T-helper 1 cell treated with Interleukin-12 subunit alpha and Interleukin-12 subunit beta and Interleukin-4 antibody, amounts not matched to agents 30 μg/mL and 1 μg/mL, for 36 hours (primary cell): ENCODE data around the gene FOXD4L1.
A peak's percentile ranks its signal among the peaks of the same experiment; 100 is the strongest.
"Not testable (repeated sequence)": the region's sequence is repeated elsewhere in the genome, so short reads cannot be mapped to it uniquely, and the experiment has no call there.

Experiments used
- H3K27ac Mint-ChIP-seq: one replicate; pipeline ENCODE4 v1.8.0; 2021; ENCODE audit warnings: mild to moderate bottlenecking, mixed read lengths
- H3K27me3 Mint-ChIP-seq: one replicate; pipeline ENCODE4 v1.8.0; 2021; ENCODE audit warnings: low read depth, mixed read lengths
- H3K36me3 Mint-ChIP-seq: one replicate; pipeline ENCODE4 v1.8.0; 2021; ENCODE audit warnings: low read depth, mixed read lengths
- H3K4me1 Mint-ChIP-seq: one replicate; pipeline ENCODE4 v1.8.0; 2021; ENCODE audit warnings: low read depth, mixed read lengths
- H3K4me3 Mint-ChIP-seq: one replicate; pipeline ENCODE4 v1.8.0; 2021; ENCODE audit warnings: mild to moderate bottlenecking, moderate library complexity, mixed read lengths
- H3K9me3 Mint-ChIP-seq: one replicate; pipeline ENCODE4 v1.8.0; 2021; ENCODE audit warnings: mixed read lengths

Gene FOXD4L1

DNA sequence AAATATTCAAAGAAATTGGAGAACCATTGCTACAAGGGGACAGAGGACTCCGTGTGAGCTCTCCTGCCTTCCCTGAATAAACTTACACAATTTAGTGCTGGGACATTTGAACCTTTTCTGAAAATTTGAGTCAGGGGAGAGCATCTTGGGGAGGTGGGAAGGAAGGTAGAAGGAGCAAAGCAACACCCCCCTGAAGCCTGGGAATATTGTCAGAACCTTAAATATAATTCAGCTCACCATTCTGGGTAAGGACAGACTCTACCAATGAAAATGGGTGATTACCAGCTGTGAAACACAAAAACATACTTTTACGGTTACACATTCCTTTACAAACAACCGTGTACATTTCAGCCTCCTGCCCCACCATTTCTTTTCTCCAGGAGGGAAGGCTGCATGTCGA is at the start of gene FOXD4L1:
FOXD4L1 (plus strand) TSS at position 301 of the 400 bp plus-strand sequence. CDS start 592 bp downstream, outside the sequence.
- not testable (repeated sequence) for H3K9me3 Mint-ChIP-seq, H3K4me3 Mint-ChIP-seq, H3K36me3 Mint-ChIP-seq, H3K27ac Mint-ChIP-seq
- Mint-ChIP-seq H3K4me1 (peaks cover 13% of the 10 kb centered on the region), H3K27me3 (peaks cover 34% of the 10 kb centered on the region)

DNA sequence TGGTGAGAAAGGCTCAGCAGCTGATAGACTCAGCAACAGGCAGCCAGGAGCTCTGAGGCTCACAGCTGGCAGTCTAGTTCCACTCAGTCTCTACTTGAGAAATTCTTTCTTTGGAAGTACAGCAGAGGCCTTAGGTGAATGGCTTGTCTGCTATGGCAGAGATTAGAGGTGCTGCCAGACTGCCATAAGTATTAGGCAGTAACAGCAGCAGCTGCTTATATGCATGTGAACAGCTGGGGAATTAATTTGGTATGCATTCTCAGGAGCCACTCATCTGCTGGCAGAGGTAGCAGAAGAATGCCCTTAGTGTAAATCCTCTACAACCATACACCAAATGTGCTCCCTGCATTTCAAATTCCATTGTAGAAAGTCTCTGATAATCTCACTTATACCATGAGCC is 32.7 kb upstream of the FOXD4L1 start:
- not testable (repeated sequence) for H3K27ac Mint-ChIP-seq, H3K4me1 Mint-ChIP-seq, H3K9me3 Mint-ChIP-seq, H3K27me3 Mint-ChIP-seq, H3K36me3 Mint-ChIP-seq, H3K4me3 Mint-ChIP-seq

DNA sequence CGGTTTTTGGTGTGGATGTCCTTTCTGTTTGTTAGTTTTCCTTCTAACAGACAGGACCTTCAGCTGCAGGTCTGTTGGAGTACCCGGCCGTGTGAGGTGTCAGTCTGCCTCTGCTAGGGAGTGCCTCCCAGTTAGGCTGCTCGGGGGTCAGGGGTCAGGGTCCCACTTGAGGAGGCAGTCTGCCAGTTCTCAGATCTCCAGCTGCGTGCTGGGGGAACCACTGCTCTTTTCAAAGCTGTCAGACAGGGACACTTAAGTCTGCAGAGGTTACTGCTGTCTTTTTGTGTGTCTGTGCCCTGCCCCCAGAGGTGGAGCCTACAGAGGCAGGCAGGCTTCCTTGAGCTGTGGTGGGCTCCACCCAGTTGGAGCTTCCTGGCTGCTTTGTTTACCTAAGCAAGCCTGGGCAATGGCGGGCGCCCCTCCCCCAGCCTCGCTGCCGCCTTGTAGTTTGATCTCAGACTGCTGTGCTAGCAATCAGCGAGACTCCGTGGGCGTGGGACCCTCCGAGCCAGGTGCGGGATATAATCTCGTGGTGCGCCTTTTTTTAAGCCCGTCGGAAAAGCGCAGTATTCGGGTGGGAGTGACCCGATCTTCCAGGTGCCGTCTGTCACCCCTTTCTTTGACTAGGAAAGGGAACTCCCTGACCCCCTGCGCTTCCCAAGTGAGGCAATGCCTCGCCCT is 21.6 kb upstream of the FOXD4L1 start:
- H3K4me3 Mint-ChIP-seq, H3K27ac Mint-ChIP-seq, H3K36me3 Mint-ChIP-seq, H3K4me1 Mint-ChIP-seq, H3K9me3 Mint-ChIP-seq, H3K27me3 Mint-ChIP-seq: not testable (repeated sequence)

DNA sequence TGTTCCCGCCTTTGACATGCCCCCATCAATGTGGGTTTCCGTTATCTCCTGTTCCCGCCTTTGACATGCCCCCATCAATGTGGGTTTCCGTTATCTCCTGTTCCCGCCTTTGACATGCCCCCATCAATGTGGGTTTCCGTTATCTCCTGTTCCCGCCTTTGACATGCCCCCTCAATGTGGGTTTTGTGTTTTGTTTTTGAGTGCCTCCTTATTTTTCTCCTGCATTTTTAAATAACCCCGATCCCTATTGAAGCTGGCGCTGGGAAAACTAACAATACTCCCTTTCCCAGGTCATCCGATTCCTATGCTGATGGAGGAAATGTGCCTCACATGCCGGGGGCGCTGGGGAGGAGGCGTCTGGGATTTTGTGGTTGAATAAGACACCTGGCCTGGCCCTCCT is 1.9 kb upstream of the FOXD4L1 start:
- H3K9me3 Mint-ChIP-seq, H3K36me3 Mint-ChIP-seq, H3K27ac Mint-ChIP-seq, H3K4me3 Mint-ChIP-seq, H3K4me1 Mint-ChIP-seq: not testable (repeated sequence)
- peaks cover 20% of the 10 kb centered on the region for H3K27me3 Mint-ChIP-seq

DNA sequence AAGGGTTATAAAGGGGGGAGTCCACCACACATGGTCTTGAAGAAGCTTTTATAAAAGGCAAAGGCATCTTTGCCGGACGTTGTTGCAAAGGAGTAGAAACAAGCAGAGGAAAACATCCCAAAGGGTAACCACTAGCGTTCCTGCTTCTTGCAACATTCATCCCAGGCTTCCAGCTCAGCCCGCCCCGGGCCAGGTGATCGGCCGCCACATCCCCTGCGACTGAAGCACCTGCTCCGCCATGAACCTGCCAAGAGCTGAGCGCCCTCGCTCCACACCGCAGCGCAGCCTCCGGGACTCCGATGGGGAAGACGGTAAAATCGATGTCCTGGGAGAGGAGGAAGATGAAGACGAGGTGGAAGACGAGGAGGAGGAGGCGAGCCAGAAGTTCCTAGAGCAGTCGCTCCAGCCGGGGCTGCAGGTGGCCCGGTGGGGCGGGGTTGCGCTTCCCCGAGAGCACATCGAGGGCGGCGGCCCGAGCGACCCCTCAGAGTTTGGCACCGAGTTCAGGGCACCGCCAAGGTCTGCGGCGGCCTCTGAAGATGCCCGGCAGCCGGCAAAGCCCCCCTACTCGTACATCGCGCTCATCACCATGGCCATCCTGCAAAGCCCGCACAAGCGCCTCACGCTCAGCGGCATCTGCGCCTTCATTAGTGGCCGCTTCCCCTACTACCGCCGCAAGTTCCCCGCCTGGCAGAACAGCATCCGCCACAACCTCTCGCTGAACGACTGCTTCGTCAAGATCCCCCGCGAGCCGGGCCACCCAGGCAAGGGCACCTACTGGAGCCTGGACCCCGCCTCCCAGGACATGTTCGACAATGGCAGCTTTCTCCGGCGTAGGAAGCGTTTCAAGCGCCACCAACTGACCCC is 787 bp downstream of the FOXD4L1 start:
- H3K27ac Mint-ChIP-seq, H3K9me3 Mint-ChIP-seq, H3K4me3 Mint-ChIP-seq, H3K36me3 Mint-ChIP-seq: not testable (repeated sequence)
- Mint-ChIP-seq H3K27me3 (peaks cover 37% of the 10 kb centered on the region), H3K4me1 (peaks cover 16% of the 10 kb centered on the region)

DNA sequence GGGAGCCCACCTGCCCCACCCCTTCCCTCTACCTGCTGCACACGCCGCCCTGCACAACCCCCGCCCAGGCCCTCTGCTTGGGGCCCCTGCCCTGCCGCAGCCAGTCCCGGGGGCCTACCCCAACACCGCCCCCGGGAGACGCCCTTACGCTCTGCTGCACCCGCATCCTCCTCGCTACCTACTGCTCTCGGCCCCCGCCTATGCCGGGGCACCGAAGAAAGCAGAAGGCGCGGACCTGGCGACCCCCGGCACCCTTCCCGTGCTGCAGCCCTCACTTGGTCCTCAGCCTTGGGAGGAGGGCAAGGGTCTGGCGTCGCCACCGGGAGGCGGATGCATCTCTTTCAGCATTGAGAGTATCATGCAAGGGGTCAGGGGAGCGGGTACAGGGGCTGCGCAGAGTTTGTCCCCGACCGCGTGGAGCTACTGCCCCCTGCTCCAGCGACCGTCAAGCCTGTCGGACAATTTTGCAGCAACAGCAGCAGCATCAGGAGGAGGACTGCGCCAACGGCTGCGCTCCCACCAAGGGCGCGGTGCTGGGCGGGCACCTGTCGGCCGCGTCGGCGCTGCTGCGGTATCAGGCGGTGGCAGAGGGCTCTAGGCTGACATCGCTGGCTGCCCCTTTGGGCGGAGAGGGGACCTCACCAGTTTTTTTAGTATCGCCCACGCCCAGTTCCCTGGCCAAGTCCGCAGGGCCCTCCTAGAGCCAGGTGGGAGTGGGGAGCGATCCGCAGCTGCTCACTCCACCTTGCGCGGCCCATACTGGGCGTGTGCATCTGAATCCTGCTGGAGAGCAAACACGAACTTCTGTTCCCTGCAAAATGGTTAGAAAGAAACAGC is 1.6 kb downstream of the FOXD4L1 start:
- H3K27ac Mint-ChIP-seq, H3K9me3 Mint-ChIP-seq, H3K36me3 Mint-ChIP-seq: not testable (repeated sequence)
- Mint-ChIP-seq H3K4me1 (peaks cover 16% of the 10 kb centered on the region), H3K27me3 (peaks cover 40% of the 10 kb centered on the region), H3K4me3 (peak overlapping the region; percentile 16)

DNA sequence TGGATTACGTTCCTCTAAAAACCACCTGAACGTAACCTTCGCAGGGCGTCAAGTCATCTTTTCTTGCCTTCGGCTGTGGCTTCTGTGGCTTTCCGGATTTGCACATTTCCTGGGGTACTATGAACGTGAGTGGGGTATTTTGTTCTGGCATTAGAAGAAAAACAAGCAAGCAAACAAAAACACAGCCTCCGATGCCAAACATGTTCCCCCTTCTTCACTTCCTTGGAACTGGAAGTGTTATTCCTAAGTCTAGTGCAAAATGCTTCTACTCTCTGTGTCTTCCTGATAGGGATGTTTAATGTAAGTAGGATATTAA is 2.2 kb downstream of the FOXD4L1 start:
- H3K4me1 Mint-ChIP-seq: peaks cover 16% of the 10 kb centered on the region
- H3K9me3 Mint-ChIP-seq, H3K36me3 Mint-ChIP-seq: not testable (repeated sequence)
- peak overlapping the region; percentile 63 for H3K27ac Mint-ChIP-seq
- peaks cover 40% of the 10 kb centered on the region for H3K27me3 Mint-ChIP-seq
- peak overlapping the region; percentile 16 for H3K4me3 Mint-ChIP-seq

DNA sequence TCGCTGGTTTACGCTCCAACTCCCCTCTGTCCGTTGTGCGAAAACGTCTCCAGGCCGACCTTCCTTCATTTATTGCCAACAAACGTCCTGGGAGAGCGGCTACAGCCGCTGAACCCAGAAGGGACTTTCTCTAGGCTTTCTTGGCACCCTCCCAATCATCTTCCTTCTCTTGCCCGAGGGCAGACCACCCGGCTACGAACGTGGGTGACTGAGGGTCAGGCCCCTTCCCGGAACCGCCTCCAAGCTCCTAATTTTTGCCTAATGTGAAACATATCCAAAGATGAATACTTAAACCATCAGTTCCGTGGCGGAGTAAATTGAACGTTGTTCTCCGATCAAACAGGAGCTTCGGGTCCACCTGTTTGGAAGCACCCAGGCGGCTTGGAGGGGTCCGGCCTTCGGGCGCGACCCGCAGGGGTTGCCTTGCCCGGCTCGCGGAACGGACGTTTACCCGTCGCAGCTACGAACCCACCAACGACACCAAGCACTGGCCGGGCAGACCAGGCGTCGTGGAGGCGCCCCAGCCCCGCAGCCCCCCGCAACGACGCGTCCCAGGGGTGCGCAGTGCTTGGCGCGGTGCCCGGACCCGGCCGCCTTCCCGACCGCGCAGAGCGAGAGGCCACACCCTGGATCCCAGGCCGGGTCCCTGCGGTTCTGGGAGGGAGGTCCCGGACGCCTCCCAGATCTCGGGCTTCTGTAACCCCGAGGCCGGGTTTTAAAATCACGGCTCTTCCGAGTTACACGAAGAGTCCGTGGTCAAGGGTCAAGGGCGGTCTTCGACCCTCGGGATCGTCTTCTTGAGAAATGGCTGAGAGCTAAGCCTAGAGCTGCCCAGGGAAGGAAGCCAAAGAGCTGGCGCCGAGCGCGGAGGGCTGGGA is 4.0 kb downstream of the FOXD4L1 start:
- H3K9me3 Mint-ChIP-seq, H3K36me3 Mint-ChIP-seq: not testable (repeated sequence)
- Mint-ChIP-seq H3K4me1 (peaks cover 16% of the 10 kb centered on the region), H3K4me3 (peak overlapping the region; percentile 71), H3K27me3 (peaks cover 40% of the 10 kb centered on the region), H3K27ac (peak overlapping the region; percentile 57)

DNA sequence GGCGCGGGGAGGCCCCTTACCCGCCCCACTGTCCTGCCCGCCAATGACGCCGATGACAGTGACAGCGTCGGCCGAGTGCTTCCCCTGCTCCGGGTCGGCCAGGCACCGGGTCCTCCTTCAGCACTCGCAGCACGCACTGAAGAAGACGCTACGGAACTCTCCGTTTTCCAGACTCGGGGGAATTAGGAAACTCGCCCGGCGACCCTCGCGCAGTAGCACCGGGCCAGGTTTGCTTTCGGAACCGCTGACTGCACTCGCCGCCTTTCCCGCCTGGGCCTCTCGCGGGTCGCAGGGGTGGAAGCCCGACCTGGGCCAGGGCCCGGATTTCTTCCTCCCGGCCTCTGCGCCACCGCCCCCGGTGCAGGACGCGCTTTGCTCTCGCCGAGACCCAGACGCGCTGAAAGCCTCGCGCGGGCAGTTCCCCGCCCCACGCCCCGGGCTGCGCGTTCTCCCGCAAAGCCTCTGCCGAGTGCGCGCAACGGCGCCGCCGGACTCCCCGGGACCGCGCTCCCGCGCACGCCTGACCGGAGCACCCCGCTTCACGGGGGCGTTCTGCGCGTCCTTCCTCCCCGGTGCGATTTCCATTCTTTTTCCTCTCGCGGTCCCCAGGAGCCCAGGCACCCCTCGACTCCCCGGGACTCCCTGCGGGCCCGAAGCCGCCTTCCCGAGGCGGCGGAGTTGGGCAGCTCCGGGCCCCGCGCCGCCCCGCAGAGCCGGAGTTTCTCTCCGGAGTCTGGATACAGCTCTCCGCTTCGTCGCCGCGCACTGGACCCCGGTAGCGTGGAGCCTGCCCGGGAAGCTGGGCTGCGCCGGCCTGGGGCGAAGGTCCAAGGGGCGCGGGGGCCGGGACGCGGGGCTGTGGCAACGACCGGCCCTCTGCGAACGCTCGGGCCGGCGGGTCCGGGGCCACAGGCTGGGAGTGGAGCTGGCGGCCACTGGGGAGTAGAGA is 4.9 kb downstream of the FOXD4L1 start:
- Mint-ChIP-seq H3K27ac (peak overlapping the region; percentile 57), H3K4me1 (peaks cover 16% of the 10 kb centered on the region), H3K27me3 (peaks cover 40% of the 10 kb centered on the region), H3K4me3 (peak overlapping the region; percentile 71)
- H3K9me3 Mint-ChIP-seq, H3K36me3 Mint-ChIP-seq: not testable (repeated sequence)

DNA sequence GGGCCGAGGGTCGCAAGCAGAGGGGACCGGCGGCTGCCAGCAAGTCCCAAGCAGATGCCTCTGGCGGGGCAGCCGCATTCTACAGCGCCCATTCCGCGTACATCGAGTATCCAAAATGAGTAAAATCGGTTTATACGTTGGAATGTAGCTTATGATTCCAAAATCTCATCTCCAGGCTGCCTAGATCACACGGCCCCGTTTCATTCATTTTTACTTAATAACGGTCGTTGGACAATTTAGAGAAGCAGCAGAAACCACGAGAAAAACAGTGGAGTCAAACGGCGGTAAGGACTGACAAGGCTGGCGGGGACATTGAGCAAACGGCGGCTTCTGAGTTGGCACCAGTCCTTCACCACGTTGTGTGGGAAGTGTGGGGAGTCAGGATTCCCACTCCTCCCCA is 5.6 kb downstream of the FOXD4L1 start:
- H3K4me3 Mint-ChIP-seq: peak overlapping the region; percentile 25
- H3K36me3 Mint-ChIP-seq, H3K27ac Mint-ChIP-seq, H3K9me3 Mint-ChIP-seq: not testable (repeated sequence)
- H3K27me3 Mint-ChIP-seq: peaks cover 37% of the 10 kb centered on the region
- peaks cover 16% of the 10 kb centered on the region for H3K4me1 Mint-ChIP-seq

DNA sequence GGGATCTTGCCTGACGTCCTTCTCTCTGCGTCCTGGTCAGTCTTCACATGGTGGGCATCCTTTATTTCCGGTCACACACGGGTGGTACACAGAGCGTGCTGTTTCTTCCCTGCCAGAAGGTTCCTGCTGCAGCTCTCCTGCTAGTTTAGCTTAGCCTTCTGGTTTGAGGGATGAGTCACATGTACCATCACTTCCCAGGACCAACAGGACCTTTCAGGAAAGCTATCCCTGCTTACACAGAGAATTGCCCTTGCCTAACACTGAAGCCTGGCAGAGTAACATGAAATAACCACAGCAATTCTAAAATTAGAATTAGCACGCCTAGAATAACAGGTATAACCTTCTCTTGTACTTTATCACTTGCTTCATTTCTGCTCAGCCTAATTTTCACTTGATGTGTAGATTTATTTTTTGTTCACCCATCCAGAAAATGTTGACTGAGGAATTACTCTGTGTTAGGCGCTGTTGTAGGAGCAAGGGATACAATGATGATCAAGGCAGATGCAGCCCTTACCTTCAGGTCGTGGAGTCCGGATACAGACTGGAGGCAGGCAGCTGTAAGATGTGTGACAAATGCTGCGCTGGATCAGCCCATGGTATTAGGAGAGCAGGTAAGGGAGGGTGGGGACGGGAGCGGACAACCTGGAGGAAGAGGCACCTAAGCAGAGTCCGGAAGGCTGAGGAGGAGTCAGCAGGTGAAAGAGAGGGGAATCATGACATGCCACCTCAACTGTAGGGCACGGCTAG is 9.1 kb downstream of the FOXD4L1 start:
- not testable (repeated sequence) for H3K9me3 Mint-ChIP-seq, H3K4me1 Mint-ChIP-seq, H3K36me3 Mint-ChIP-seq, H3K4me3 Mint-ChIP-seq, H3K27ac Mint-ChIP-seq
- peaks cover 31% of the 10 kb centered on the region for H3K27me3 Mint-ChIP-seq

DNA sequence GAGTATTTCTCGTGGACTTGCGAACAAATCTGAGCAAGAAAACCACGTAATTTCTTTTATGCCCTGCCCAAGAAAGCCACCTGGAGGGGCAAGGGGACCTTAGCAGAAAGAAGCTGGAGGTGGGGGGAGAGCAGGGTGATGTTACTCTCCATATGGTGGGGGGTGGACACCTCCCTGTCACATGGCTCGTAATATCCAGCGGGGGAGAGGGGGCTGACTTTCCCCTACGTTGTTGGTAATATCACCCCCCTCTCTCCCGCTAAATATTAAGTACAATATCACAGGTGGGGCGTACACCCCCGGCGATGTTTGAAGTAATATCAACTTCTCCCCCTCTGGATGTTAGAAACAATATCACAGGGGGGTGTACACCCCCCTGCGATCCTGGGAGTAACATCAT is 9.7 kb downstream of the FOXD4L1 start:
- H3K27me3 Mint-ChIP-seq: peaks cover 27% of the 10 kb centered on the region
- not testable (repeated sequence) for H3K36me3 Mint-ChIP-seq, H3K4me3 Mint-ChIP-seq, H3K4me1 Mint-ChIP-seq, H3K9me3 Mint-ChIP-seq, H3K27ac Mint-ChIP-seq

DNA sequence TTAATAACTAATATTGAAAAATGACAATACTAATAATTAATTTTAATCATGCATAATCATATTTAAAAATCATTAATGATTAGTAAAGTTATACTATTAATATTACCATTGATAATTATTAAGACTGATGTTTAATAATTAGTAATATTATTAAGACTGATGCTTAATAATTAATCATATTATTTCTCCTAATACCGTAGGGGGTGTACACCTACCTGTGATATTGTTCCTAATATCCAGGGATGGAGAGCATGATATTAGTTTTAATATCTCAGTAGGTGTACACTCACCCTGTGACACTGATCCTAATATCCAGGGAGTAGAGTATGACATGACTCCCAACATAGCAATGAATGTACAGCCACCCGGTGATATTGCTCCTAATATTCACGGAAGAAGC is 12.4 kb downstream of the FOXD4L1 start:
- not testable (repeated sequence) for H3K27ac Mint-ChIP-seq, H3K4me1 Mint-ChIP-seq, H3K4me3 Mint-ChIP-seq, H3K9me3 Mint-ChIP-seq, H3K36me3 Mint-ChIP-seq
- peaks cover 28% of the 10 kb centered on the region for H3K27me3 Mint-ChIP-seq
